Testis (tissue), 3 donors: Measurements from ENCODE around the gene SCAMP1. TPM values are rescaled to one million over a fixed set of nuclear protein-coding genes. Genes with fewer than 3 reads are reported as not detected.
"Not testable (repeated sequence)": the region's sequence is repeated elsewhere in the genome, so short reads cannot be mapped to it uniquely, and the experiment has no call there.

Experiments used
- DNase-seq: peaks from one replicate; pipeline ENCODE4 v3.0.0-alpha.2; 2019
- H3K27ac ChIP-seq, 2 donors: fragments of 200-600 bp; sonication (generic); one replicate each; pipeline ENCODE4 v1.5.1; 2019
- H3K27me3 ChIP-seq: fragments of 200-600 bp; sonication (generic); one replicate; pipeline ENCODE4 v1.5.1; 2019
- H3K36me3 ChIP-seq: fragments of 200-600 bp; sonication (generic); one replicate; pipeline ENCODE4 v1.5.1; 2017; ENCODE audit warnings: low read depth; ENCODE audit errors: missing control alignments
- H3K4me1 ChIP-seq: fragments of 200-600 bp; sonication (generic); one replicate; pipeline ENCODE4 v1.5.1; 2019
- H3K4me3 ChIP-seq, 2 donors: fragments of 200-600 bp; sonication (generic); one replicate each; pipeline ENCODE4 v1.5.1; 2017 to 2019
- H3K9me3 ChIP-seq: fragments of 200-600 bp; sonication (generic); one replicate; pipeline ENCODE4 v1.5.1; 2017
- POLR2A ChIP-seq: fragments of 450-650 bp; IDR thresholded peaks from one replicate; pipeline ENCODE4 v1.6.1; 2017; ENCODE audit warnings: antibody characterized with exemption, mild to moderate bottlenecking, moderate library complexity
- WGBS, 2 donors: methylation state at CpG; one replicate each; pipeline ENCODE4 v1.1.5; 2018; 5-methylcytosine and 5-hydroxymethylcytosine counted together
- intact Hi-C: fragments of 100-400 bp; cut with DNase I; formaldehyde crosslinking; loops from one replicate; pipeline ENCODE4 v1.15.1; 2023; ENCODE audit warnings: low total_unique reads
- polyA plus RNA-seq: library from polyadenylated mRNA; stranded (reverse); fragments of 350-450 nt; fragmentation: Illumina TruSeq; extraction: RNeasy Lipid Tissue Mini Kit (QIAGEN cat#74804); gene quantifications from one replicate; pipeline ENCODE4 v1.2.3, GENCODE V29; 2014; ENCODE audit warnings: low read depth, low replicate concordance; ENCODE audit not compliant: insufficient read depth
- total RNA-seq, 2 donors: library from RNA; depleted of rRNA; stranded (reverse); fragments of >200 nt; gene quantifications; one replicate each; pipeline ENCODE4 v1.2.3, GENCODE V29; 2016
- TF ChIP-seq, protein P1 (sequence below), 3 experiments: fragments of 450-650 bp in 2 of 3; fragments of 200-600 bp in 1 of 3; sonication (generic) in 1 of 3; IDR thresholded peaks; one replicate each; pipeline ENCODE4 v1.5.1; 2016 to 2019; ENCODE audit warnings: antibody characterized with exemption in 3 of 3, mild to moderate bottlenecking in 2 of 3, moderate library complexity in 1 of 3

The SCAMP1 gene
- total and polyA plus RNA-seq, 3 donors from 2014 or later = 22.5 to 35.9 (median 28.3) TPM

DNA sequence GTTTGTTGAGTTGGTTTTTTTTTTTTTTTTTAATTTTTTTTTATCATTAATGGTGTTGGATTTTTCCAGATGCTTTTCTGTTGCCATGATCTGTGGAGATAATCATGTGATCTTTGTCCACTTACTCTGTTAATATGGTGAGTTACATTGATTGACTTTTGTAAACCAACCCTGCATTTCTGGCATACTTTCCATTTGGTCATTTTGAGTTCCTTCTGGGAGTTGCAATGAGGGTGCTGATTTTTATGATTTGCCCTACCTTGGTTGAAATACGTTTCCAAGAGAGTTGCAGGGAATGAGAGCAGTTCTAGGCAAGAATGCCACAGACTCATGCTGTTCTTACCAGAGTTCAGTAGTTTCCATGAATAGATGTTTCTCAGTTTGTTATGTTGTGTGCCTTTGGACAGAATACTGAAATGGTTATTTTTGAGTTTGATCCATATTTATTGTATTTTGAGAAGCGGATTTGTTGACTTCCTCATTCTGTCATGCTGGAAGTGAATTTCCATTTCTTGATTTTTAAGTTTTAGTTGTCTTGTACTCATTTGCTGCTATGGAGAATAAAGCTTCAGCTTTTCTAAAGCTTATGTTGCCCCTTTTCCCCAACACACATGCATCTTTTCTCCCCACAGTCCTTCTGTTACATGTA is 69.0 kb downstream of the SCAMP1 start:
- 85 to 87% methylated on average over 2 of the region's 2 CpGs for WGBS, 2 donors
- no peak for TF ChIP-seq POLR2A
- TF ChIP-seq, protein P1, sequence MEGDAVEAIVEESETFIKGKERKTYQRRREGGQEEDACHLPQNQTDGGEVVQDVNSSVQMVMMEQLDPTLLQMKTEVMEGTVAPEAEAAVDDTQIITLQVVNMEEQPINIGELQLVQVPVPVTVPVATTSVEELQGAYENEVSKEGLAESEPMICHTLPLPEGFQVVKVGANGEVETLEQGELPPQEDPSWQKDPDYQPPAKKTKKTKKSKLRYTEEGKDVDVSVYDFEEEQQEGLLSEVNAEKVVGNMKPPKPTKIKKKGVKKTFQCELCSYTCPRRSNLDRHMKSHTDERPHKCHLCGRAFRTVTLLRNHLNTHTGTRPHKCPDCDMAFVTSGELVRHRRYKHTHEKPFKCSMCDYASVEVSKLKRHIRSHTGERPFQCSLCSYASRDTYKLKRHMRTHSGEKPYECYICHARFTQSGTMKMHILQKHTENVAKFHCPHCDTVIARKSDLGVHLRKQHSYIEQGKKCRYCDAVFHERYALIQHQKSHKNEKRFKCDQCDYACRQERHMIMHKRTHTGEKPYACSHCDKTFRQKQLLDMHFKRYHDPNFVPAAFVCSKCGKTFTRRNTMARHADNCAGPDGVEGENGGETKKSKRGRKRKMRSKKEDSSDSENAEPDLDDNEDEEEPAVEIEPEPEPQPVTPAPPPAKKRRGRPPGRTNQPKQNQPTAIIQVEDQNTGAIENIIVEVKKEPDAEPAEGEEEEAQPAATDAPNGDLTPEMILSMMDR (IDR thresholded peaks at IDR 0.05) = no peak

DNA sequence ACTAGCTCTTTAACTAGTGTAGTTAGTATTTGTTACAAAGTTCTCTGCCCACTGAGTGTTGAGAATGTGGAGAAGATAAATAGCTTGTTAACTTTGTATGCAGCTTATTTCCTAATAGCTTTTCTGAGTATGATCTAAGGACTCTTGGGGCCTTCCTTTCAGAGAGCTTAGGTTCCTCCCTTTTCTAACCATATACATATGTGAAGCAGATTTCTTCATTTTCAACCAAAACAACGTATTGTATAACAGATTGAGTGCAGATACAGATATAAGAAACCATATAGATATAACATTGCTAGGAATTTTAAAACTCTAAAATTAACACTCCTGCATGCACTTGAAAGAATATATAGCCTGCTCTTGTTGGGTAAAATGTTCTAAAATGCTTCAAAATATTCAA is 70.4 kb downstream of the SCAMP1 start:
- no peak overlapping the region for H3K4me3 ChIP-seq
- no peaks in the 10 kb centered on the region for H3K36me3 ChIP-seq
- 92 to 98% methylated on average over 1 of the region's 1 CpG for WGBS, 2 donors
- intact Hi-C loops = no loop called here
- H3K9me3 ChIP-seq = no peaks in the 10 kb centered on the region
- H3K4me1 ChIP-seq = no peaks in the 10 kb centered on the region
- no peak overlapping the region for H3K27ac ChIP-seq
- H3K27me3 ChIP-seq = no peaks in the 10 kb centered on the region
- TF ChIP-seq POLR2A = no peak
- TF ChIP-seq, protein P1 (IDR thresholded peaks at IDR 0.05) = no peak
- DNase-seq = no peak

More for the DNA sequence above, 69.0 kb downstream of the SCAMP1 start:
- no peak overlapping the region for H3K27ac ChIP-seq
- no peak overlapping the region for H3K4me3 ChIP-seq
- H3K36me3 ChIP-seq = no peaks in the 10 kb centered on the region
- no peaks in the 10 kb centered on the region for H3K9me3 ChIP-seq
- no peaks in the 10 kb centered on the region for H3K27me3 ChIP-seq
- no peak for DNase-seq
- H3K4me1 ChIP-seq = no peaks in the 10 kb centered on the region
- intact Hi-C loops = no loop called here

DNA sequence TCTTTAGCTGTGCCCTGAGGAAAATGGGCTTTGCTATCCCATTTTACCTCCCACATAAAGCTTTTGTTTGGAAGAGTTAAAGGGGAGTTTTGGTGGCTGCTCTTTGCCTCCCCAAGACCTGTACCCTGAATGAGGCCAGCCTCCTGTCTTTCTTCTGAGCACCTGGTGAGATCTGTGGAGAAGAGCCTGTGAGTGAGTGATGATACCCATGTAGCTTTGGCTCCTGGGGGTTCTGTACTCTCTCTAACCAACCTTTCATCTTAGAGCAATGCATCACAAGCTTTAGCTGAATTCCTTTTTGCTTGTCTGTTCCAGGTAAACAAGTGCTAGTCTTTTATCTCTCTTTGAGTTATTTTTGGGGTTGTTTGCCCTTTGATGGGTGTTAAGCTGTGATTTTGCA is 73.6 kb downstream of the SCAMP1 start:
- intact Hi-C loops = no loop called here
- no peaks in the 10 kb centered on the region for H3K9me3 ChIP-seq

DNA sequence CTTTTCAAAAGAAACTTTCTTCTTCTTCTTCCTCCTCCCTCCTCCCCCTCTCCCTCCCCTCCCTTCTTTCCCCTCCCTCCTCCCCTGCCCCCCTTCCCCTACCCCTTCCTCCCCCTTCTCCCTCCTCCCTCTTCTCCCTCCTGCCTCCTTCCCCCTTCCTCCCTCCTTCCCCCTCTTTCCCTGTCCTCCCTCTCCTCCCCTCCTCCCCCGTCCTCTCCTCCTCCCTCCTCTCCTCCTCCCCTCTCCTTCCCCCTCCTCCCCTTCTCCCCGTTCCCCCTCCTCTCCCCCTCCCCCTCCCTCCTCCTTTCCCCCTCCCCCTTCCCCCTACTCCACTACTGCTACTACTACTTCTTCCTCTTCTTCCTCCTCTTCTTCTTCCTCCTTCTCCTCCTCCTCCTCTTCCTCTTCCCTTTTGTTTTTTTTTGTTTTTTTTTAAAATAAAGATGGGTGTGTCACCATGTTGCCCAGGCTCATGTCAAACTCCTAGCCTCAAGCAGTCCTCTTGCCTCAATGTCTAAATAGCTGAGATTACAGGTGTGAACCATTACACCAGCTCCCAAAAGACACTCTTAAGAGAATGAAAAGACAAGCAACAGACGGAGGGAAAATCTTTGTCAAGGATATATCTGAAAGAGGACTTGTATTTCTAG is 87.5 kb downstream of the SCAMP1 start:
- no peaks in the 10 kb centered on the region for H3K9me3 ChIP-seq
- H3K27me3 ChIP-seq = no peaks in the 10 kb centered on the region
- 96 to 99% methylated on average over 1 to 3 of the region's 3 CpGs for WGBS, 2 donors
- DNase-seq = no peak
- H3K4me1 ChIP-seq = no peaks in the 10 kb centered on the region
- intact Hi-C loops = no loop called here
- no peak overlapping the region for H3K4me3 ChIP-seq
- no peak overlapping the region for H3K27ac ChIP-seq
- H3K36me3 ChIP-seq = no peaks in the 10 kb centered on the region
- TF ChIP-seq, protein P1 (IDR thresholded peaks at IDR 0.05) = no peak

More for the DNA sequence above, 73.6 kb downstream of the SCAMP1 start:
- DNase-seq = no peak
- H3K36me3 ChIP-seq = no peaks in the 10 kb centered on the region
- H3K4me1 ChIP-seq = no peaks in the 10 kb centered on the region
- no peak for TF ChIP-seq POLR2A
- TF ChIP-seq, protein P1 (IDR thresholded peaks at IDR 0.05) = no peak
- no peak overlapping the region for H3K4me3 ChIP-seq
- no peaks in the 10 kb centered on the region for H3K27me3 ChIP-seq
- H3K27ac ChIP-seq = no peak overlapping the region

DNA sequence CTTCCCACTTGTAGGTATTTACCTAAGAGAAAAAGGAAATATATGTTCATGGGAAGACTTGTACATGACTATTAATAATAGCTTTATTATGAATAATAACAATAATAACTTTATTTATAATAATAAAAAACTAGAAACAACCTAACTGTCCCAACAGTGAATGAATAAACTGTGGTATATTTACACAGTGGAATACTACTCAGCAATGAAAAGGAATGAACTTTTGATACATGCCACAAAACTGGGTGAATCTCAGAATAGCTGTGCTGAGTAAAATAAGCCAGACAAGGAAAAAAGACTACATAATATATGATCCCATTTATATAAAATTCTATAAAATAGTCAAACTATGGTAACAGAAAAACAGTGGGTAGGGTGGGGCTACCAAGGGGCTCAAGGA is 88.7 kb downstream of the SCAMP1 start:
- no peaks in the 10 kb centered on the region for H3K9me3 ChIP-seq
- no peak overlapping the region for H3K4me3 ChIP-seq
- TF ChIP-seq POLR2A = no peak
- TF ChIP-seq, protein P1 (IDR thresholded peaks at IDR 0.05) = no peak
- intact Hi-C loops = no loop called here
- H3K36me3 ChIP-seq = no peaks in the 10 kb centered on the region
- H3K27me3 ChIP-seq = no peaks in the 10 kb centered on the region
- no peak for DNase-seq
- H3K4me1 ChIP-seq = no peaks in the 10 kb centered on the region
- H3K27ac ChIP-seq = no peak overlapping the region

DNA sequence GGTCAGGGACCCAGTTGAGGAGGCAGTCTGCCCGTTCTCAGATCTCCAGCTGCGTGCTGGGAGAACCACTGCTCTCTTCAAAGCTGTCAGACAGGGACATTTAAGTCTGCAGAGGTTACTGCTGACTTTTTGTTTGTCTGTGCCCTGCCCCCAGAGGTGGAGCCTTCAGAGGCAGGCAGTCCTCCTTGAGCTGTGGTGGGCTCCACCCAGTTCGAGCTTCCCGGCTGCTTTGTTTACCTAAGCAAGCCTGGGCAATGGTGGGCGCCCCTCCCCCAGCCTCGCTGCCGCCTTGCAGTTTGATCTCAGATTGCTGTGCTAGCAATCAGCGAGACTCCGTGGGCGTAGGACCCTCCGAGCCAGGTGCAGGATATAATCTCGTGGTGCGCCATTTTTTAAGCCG is 97.1 kb downstream of the SCAMP1 start:
- H3K36me3 ChIP-seq, H3K4me3 ChIP-seq, H3K27me3 ChIP-seq, H3K9me3 ChIP-seq, H3K27ac ChIP-seq, H3K4me1 ChIP-seq, DNase-seq, intact Hi-C loops: not testable (repeated sequence)
- WGBS, 2 donors = 75 to 88% methylated on average over 6 to 14 of the region's 14 CpGs
